ENCODE data around the gene ATP2C1.

- TF ChIP-seq EZH2 (IDR thresholded peaks at IDR 0.05) (no peak), POLR2AphosphoS5 (IDR thresholded peaks at IDR 0.05; ENCODE audit: borderline replicate concordance, low read depth, low read length) (no peak)
These were observed 74.3 kb downstream of the ATP2C1 start for GRCh38 chr3:130968221-130968620.
